Glomerular visceral epithelial cell (primary cell): Measurements from ENCODE around the gene DENND4A.

ENCODE experiments used
- DNase-seq: peaks from one replicate; pipeline ENCODE4 v3.0.0-alpha.2; 2016; ENCODE audit errors: extremely low spot score

The DENND4A gene

DNA sequence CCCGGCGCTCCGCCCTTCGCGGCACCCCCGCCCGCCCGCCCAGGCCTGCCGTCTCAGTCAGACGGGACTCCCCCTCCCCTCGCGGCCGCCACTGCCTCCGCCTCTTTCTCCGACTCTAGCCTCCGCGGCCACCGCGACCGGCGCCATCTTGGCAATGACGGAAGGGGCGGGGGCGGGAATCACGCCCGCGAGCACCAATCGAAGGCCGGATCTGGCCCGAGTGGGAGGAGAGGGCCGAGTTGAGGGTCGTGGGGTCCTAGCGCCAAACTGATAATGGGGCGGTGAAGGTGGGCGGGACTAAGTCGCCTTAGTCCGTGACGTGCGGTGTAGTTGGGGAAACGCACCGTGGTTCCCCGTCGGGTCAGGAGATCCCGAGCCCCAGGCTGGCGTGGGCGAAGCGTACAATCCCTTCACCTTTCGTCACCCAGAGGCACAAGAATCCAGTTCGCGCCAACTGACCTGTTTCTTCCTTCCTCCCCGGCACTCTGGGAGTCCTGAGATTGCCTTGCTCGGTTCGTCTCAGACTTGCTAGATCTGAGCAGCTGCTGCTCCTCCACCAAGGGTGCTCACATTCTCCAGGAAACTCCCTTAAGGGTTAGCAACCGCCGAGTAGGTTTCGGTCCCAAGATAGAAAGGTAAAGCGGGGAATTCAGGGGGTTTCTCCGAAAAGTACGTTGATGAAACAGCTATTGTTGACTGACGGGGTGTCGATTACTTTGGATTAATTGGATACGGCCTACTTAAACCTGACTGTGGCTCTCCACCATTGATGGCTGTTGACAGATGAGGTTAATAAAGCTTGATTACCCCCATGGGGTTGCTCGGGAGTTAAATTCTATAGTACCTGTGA lies at the start of gene DENND4A:
Gene DENND4A (minus strand): TSS at position 156 of the 850 bp plus-strand sequence. CDS start 35,843 bp downstream, outside the sequence.
- peak; percentile 98 for DNase-seq

DNA sequence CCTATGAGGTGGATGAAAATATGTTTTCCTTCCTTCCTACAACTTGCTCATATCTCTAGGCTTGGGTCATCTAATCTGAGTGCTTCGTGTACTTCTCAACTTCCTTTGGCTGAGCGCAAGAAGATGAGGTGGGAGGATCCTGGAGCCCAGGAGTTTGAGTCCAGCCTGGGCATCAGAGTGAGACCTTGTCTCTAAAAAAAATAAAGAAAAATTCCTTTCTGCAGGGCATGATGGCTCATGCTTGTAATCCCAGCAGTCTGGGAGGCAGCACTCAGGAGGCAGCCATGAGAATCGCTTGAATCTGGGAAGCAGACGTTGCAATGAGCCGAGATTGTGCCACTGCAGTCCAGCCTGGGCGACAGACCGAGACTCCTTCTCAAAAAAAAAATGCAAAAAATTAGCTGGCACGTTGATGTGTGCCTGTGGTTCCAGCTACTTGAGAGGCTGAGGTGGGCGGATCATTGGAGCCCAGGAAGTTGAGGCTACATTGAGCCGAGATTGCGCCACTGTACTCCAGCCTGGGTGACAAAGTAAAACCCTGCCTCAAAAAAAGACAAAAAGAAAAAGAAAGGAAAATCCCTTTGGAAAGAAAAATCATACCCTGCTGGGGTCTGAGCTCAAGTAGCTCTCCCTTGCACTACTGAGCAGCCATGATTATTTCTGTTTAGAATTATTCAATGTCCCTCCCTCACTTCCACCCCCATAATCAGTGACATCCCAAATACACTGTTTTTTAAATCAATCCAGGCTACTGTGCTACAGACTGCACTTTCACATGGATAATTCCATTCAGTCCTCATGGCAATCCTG lies 49.2 kb upstream of the DENND4A start:
- peak; percentile 56 for DNase-seq

DNA sequence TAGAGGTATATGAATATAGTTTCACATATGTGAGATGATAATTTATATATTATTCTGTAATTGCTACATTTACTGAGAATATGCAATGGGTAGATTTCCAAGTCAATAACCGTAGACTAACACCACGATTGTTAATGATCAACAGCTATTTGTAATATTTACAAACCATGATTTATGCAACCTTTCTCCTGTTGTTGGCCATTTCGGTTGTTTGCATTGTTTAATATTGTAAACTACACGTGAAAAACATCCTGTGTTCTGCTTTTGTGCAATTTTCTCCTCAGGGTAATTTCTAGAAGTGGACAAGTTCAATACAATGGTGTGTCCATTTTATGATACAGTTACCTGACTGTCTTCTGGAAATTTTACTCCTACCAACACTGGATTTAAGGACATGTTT lies 47.9 kb upstream of the DENND4A start:
- DNase-seq: no peak

DNA sequence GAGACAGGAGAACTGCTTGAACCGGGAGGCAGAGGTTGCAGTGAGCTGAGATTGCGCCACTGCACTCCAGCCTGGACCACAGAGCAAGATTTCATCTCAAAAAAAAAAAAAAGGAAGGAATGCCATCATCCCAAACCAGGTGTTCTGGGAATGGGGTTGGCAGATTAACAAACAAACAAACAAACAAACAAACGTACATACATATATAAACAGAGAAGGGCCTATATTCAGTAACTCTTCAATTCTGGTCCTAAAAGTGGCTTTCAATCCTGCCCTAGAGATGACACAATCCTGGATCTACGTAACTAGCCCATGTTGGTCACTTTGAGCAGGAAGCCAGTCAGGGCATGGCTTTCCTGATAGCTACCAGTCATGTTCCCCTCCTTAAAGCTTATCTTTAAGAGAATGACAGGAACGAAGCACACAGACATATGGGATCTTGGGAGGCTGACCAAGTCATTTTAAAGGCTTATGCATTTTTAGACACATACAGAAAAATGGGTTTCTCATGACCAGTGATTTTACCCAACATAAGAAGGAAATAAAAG lies 47.3 kb upstream of the DENND4A start:
- no peak for DNase-seq

DNA sequence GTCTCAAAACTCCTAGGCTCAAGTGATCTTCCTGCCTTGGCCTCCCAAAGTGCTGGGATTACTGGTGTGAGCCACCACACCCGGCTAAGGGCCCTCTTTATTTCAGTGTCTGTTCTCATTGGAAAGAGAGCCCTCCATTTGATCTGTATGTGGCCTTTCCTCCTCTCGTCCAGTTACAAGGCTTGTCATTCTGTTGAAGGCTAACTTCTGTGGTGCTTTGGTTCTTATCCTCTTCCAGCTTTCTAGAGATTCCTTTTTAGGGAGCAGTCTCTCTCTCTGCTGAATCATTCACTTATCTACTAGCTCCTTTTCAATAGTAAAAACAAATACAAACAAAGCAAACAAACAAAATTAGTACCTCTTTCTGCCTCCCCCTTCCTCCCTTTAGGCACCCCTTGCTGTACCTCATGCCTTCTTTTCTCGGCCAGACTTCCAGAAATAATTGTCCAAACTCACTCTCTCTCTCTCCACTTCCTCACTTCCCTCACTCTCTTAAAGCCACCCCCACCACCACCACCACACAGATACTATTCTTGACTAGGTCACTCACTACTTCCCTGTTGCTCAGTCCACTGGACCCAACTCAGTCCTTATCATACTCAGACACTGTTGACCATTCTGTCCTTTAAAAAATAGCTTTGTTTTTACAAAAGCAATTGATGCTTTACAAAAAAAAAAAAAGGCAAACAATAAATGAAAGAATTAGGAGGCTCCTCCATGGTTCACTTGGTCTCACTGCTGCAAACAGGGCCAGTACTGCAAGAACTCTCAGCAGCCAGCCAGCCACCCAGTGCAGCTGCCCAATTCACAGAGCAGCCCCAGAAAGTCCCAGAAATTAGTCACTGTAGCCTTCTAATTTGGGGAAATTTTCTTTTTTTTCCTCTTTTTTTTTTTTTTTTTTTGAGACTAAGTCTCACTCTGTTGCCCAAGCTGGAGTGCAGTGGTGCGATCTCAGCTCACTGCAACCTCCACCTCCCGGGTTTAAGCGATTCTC lies 45.5 kb upstream of the DENND4A start:
- no peak for DNase-seq

DNA sequence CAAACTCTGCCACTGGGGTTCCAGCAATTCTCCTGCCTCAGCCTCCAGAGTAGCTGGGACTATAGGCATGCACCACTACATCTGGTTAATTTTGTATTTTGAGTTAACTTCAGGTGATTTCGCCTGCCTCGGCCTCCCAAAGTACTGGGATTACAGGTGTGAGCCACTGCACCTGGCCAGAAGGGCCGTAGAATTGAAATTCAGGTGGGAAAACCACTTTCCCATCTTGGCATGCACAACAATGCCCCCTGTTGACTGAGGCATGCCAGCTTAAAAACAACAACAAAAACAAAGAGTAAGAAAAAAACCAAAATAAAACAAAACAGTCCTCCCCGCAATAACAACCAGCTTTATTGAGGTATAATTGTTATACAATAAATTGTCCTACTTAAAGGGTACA lies 44.6 kb upstream of the DENND4A start:
- DNase-seq: no peak

DNA sequence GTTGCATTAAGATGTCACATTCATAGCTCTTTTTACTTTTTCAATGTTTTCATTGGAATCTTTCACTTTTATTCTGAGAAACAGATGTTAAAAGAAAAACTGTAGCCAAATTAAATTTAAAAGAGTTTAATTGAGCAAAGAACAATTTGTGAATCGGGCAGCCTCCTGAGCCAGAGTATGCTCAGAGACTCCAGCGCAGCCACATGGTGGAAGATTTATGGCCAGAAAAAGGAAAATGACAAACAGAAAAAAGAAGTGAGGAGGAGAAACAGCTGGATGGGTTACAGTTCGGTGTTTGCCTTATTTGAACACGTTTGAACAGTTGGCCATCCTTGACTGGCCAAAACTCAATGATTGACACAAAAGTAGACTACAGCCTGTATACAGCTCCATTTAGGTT lies 43.4 kb upstream of the DENND4A start:
- no peak for DNase-seq

DNA sequence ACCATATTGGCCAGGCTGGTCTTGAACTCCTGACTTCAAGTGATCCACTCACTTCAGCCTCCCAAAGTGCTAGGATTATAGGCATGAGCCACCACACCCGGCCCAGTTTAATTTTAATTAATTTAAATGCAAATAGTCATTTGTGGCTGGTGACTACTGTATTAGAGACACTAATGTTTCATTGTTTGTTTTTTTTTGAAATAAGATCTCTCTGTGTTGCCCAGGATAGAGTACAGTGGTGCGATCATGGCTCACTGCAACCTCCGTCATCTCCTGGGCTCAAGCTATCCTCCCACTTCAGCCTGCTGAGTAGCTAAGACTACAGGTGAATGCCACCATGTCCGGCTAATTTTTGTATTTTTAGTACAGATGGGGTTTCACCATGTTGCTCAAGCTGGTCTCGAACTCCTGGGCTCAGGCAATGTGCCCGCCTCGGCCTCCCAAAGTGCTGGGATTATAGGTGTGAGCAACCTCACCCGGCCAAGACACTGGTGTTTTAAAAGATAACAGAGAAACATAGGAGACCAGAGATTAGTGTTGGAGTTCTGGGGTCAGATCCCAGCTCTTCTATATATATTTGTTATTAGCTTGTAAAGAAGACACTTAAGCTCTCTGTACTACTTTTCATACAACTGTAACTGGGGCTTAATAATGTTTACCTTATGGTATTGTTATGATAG lies 42.6 kb upstream of the DENND4A start:
- no peak for DNase-seq

DNA sequence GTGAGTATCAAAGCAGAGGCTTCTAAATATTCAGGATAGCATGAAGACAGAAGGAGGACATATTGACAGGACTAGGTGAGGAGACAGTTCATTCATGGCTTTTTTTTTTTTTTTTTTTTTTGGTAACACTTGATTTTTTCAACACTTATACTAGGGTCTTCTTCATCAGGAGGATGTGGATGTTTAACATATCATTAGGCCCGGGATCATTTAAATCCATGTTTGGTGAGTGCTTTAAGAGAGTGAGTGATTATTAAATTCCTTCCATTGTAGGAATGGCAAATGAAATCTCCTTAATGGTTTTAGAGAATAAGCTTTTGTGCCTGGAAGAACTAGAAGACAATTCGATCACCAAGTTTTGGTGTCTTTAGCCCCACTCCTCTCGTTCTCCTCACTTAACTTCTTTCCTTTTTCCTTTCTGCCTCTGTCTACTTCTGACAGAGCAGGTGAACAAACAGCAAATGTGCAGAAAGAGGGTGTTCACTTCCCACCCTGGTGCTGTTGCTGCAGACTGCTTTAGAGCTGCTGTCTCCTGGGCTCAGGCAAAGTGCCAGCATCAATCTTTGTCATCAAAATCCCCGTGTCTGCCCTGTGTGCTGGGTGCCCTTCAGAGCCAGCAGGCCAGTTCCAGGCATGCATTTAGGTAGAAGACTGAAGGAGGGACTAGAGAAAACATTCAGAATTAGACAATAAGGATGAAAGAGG lies 41.6 kb upstream of the DENND4A start:
- DNase-seq: peak; percentile 12

DNA sequence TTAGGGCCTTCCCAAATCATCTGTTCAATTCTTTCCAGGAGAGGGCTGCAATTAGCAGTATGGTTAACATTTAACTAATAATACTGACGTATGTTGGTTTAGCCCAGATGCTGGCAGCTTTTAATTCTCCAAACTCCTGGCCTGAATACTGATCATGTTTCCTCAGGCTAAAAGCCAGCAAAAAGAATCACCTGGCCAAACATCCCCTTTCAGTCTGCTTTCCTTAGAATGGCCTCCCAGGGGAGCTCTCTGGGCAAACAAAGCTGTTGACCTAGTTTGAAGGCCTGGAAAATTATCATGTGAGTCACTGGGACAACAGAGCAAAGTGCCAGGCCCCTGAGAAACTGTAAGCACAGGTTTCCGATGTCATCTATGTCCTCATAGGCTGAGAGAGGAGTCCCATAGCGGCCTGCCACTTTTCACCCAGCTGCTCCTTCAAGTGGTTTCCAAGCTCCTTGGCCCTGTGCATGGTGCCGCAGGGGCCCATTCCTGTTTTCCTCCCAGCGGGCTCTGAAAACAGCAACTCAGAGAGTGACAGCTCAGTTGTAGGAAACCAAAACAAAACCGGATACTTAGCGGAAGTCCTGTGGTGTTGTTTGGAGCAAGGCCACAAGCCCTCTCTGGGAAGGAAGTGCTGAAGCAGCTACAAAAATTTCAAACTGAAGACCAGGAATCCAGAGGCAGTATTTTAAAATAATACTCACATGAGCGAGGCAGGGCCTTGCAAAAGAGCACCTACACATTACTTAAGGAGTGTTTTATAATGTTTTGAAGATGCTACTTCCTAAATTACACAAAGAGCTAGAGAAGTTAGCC lies 40.7 kb upstream of the DENND4A start:
- peak; percentile 79 for DNase-seq

DNA sequence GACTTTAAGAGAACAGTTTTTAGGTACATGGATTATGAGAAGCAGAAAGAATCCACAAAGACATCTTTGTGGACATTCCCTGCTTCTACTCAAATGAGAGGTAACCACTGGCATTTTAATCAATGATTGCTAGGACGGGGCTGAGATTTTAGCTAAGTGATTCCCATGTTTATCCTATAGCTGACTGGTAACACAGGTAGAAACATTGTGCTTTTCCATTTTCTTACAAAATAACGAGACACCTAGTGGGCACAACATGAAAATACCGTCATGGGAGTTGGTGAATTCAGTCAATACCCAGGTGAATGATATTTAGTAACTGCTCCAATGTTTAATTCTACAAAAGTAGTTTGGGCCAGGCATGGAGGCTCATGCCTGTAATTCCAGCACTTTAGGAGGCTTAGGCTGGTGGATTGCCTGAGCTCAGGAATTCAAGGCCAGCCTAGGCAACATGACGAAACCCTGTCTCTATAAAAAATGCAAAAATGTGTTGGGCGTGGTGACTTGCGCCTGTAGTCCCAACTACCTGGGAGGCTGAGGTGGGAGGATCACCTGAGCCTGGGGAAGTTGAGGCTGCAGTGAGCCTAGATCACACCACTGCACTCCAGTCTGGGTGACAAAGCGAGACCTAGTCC lies 37.2 kb upstream of the DENND4A start:
- peak; percentile 35 for DNase-seq

DNA sequence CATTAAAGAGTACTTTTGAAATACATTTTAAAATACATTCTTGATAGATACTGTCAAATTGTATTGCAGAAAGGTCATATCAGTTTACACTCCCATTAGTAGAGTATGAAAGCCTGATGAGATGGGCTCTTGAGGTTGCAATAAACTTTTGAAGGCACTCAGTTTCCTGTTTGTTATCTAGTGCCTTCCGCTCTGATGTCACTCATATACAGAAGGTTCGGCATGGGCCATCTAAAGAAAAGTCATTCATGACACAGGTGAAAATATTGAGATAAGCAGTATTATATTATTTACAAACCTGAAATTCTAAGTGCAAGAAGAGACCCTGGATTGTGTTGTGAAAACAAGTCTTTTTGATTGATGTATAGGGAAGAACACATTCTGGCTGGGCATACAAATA lies 36.5 kb upstream of the DENND4A start:
- DNase-seq: no peak

DNA sequence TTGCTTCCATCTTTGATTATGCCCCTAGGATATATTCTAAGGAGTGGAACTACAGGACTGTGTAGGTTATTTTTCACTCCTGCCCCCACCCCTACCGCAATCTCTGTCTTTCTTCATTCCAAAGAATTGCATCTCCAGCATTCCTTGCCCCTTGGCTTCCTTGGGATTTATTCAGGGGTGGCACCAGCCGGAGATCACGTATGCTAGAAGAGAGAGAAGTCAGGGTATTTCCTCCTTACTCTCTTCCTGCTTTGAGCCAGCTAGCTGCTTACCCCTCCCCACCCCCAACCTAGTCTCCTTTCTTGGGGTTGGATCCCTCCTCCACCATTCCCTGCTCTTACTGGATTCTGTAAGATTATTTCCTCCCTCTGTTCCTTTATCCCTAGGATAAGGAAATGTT lies 35.0 kb upstream of the DENND4A start:
- no peak for DNase-seq

DNA sequence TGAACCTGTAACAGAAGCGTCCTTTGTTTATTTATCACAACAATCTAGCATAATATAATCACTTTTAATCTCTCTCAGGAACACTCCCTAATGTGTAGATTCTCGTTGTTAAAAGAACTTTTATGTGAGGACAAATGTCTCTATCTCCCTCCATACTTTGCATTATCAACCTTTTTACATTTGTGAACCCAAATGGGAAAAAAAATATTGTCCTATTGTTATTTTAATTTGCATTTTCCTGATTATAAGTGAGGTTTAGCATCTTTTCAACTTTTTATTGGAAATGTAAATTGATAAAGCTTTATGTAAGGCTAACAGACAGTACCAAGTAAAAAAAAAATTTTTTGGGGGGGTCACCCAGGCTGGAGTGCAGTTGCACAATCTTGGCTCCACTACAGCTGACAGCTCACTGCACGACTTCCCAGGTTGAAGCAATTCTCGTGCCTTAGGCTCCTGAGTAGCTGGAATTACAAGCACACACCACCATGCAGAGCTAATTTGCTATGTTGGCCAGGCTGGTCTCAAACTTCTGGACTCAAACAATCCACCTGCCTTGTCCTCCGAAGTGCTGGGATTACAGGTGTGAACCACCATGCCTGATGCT lies 33.0 kb upstream of the DENND4A start:
- DNase-seq: no peak

DNA sequence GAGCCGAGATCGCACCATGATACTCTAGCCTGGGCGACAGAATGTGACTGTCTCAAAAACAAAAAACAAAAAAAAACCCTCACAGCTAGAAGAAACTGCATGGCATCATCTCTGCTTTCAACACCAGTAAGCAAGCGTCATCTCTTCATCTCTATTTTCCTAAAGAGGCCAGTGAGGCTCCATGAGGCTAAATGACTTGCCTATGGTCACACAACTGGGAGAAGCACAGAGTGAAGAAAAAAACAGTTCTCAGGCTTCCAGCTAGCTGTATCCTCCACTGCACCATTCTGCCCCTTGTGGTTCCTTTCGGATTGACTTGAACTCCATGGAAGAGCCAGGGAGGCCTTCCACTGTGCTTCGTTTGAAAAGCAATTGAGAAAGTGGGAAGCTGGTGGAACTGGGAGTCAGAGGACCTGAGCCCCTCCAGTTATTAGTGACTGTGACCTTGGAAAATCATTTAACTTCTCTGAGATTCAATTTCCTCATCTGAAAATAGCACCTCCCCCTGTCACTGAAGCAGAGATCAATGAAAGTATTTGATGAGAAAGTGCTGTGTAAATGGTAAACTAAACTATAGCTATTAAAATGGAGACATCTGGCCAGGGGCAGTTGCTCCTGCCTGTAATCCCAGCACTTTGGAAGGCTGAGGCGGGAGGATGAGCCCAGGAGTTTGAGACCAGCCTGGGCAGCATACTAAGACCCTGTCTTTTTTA lies 32.1 kb upstream of the DENND4A start:
- peak; percentile 59 for DNase-seq

DNA sequence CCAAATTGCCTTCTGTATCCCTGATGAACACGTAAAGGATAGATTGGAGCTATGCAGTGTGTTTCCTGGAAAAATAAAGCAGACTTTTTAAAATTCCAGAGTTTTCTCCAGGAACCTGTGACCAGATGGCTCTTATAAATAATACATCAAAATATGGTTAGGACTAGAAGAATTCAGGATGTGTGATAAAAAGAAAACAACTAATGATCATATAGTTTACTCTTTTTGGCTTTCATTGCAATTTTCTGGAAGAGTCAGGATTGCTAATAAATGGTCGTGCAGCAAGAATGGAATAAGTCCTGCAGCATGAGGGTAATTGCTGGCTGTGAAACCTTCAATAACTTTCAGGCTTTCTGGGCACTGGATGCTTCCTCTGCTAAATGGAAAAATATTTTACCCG lies 30.2 kb upstream of the DENND4A start:
- DNase-seq: no peak

DNA sequence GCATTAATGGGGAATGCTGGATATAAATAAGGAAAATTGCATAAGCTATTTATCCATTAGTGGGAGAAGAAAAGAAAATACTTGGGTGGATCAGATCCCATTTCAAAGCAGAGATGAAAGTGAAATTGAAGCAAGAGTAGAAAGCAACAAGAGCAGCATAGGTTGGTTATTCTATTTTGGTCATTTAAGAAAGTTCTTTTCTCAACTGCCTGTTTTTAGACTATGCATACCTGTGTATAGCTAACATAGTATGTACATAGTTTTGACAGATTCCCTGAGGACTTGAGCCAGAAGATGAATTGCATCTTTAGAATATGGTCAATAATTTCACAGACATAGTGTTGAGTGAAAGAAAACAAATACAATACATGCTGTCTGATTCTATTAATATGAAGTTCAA lies 29.0 kb upstream of the DENND4A start:
- DNase-seq: no peak

DNA sequence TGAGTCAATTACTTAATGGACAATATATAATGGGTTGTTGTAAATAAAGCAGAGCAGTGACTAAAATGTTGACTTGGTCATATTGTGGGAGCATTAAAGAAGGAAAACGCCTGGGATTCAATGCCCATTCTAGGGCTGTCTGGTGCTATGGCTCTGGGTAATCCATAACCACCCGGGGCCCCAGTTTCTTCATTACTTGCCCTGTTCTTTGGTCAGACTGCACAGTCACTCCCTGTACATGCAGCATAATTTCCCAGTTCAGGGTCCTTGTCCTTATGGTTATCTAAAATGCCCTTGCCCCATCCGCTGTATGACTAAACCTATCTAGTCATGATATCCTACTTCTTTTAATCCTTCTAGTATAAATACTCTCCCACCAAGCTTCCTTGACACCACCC lies 27.5 kb upstream of the DENND4A start:
- no peak for DNase-seq
